ENCODE measurements around the gene HOXD12.

HOXD12 gene

GRCh38 chr2:176099728-176100546 is at the start of gene HOXD12:
TSS of gene HOXD12 (plus strand) at chr2:176099795. CDS start at chr2:176099802, 7 bp downstream.
- no peak for DNase-seq

GRCh38 chr2:176056406-176056805 is 43.2 kb upstream of the HOXD12 start:
- DNase-seq: no peak

GRCh38 chr2:176063958-176064357 is 35.6 kb upstream of the HOXD12 start:
- no peak for DNase-seq

- no peak for DNase-seq
Measured at GRCh38 chr2:176066645-176067588, 32.7 kb upstream of the HOXD12 start.

- DNase-seq: no peak
Measured at GRCh38 chr2:176067589-176068418, 31.8 kb upstream of the HOXD12 start.

- no peak for DNase-seq
Measured at GRCh38 chr2:176068419-176068832, 31.2 kb upstream of the HOXD12 start.

GRCh38 chr2:176071330-176072291 is 28.0 kb upstream of the HOXD12 start:
- DNase-seq: no peak

GRCh38 chr2:176072292-176072669 is 27.3 kb upstream of the HOXD12 start:
- DNase-seq: no peak

- DNase-seq: no peak
Measured at GRCh38 chr2:176072951-176073904, 26.4 kb upstream of the HOXD12 start.

- no peak for DNase-seq
Measured at GRCh38 chr2:176074919-176075425, 24.6 kb upstream of the HOXD12 start.

GRCh38 chr2:176075481-176075880 is 24.1 kb upstream of the HOXD12 start:
- DNase-seq: no peak

- DNase-seq: no peak
Measured at GRCh38 chr2:176076063-176076462, 23.5 kb upstream of the HOXD12 start.

- DNase-seq: no peak
Measured at GRCh38 chr2:176076796-176077195, 22.8 kb upstream of the HOXD12 start.

GRCh38 chr2:176078541-176079284 is 20.9 kb upstream of the HOXD12 start:
- no peak for DNase-seq

- no peak for DNase-seq
Measured at GRCh38 chr2:176079285-176079830, 20.2 kb upstream of the HOXD12 start.

- no peak for DNase-seq
Measured at GRCh38 chr2:176079831-176080539, 19.6 kb upstream of the HOXD12 start.

- no peak for DNase-seq
Measured at GRCh38 chr2:176080540-176081375, 18.8 kb upstream of the HOXD12 start.
